HepG2 (cell line): ENCODE data around the gene SLC15A1. TPM values are rescaled to one million over a fixed set of nuclear protein-coding genes. Genes with fewer than 3 reads are reported as not detected.

ENCODE experiments used
- ATAC-seq: fragments of 200-7000 bp; cut with Tn5 transposase; 3 replicates; pipeline ENCODE4 v1.9.1; 2020; ENCODE audit warnings: mild to moderate bottlenecking, moderate library complexity
- BruUV-seq: library from RNA; stranded (reverse); fragments of 400-500 nt; replicated peaks from 2 replicates; lab custom pipeline; 2021; lab: Mats Ljungman, UMichigan
- CTCF ChIA-PET: fragments of 300-600 bp; formaldehyde crosslinking; extraction: SDS; loops from one replicate; lab custom pipeline; 2021; ENCODE audit warnings: low total read pairs, inconsistent platforms, low intra/inter-chr PET ratio; lab: Yijun Ruan, JAX
- POLR2A ChIA-PET: fragments of 350-600 bp; sonication (Branson Sonifier 250); formaldehyde crosslinking; loops from one replicate; lab custom pipeline; 2020; ENCODE audit warnings: antibody characterized with exemption, inconsistent platforms; lab: Yijun Ruan, JAX
- DNase-seq: peaks from one replicate; pipeline ENCODE4 v3.0.0-alpha.2; 2015; ENCODE audit warnings: low spot score
- FAIRE-seq: peaks from 3 replicates; lab custom pipeline; 2011; peaks lifted over from hg19 to GRCh38; lab: Jason Lieb, UNC
- H2AFZ ChIP-seq: one replicate; pipeline ENCODE4 v1.6.1; 2011; ENCODE audit warnings: low read length, inconsistent platforms
- H3K27ac ChIP-seq: fragments of 300-600 bp; 3 replicates; pipeline ENCODE4 v1.8.0; 2011; ENCODE audit warnings: mixed run types, mild to moderate bottlenecking, mixed read lengths, low read length, inconsistent platforms; ENCODE audit not compliant: insufficient read depth; ENCODE audit errors: extremely low read length
- H3K27me3 ChIP-seq, 2 experiments: fragments of 200-600 bp in 1 of 2; 2 replicates in 1 of 2; 3 replicates in 1 of 2; pipeline versions ENCODE4 v1.6.0 to v1.8.0; 2011; ENCODE audit warnings: low read length in 2 of 2, mild to moderate bottlenecking in 2 of 2, moderate library complexity in 2 of 2, inconsistent platforms in 1 of 2; ENCODE audit not compliant: insufficient read depth in 2 of 2, control insufficient read depth in 1 of 2
- H3K36me3 ChIP-seq, 2 experiments: fragments of 200-600 bp in 1 of 2; replicated peaks in 1 of 2; 2 replicates in 1 of 2; 3 replicates in 1 of 2; pipeline versions ENCODE4 v1.5.1 to v1.8.0; 2011; ENCODE audit warnings: low read length in 2 of 2, inconsistent platforms in 1 of 2; ENCODE audit not compliant: insufficient read depth in 2 of 2, control insufficient read depth in 1 of 2
- H3K4me1 ChIP-seq: 2 replicates; pipeline ENCODE4 v1.5.1; 2012; ENCODE audit warnings: low read length, inconsistent platforms; ENCODE audit not compliant: insufficient read depth
- H3K4me2 ChIP-seq: 2 replicates; pipeline ENCODE4 v1.6.0; 2011; ENCODE audit warnings: low read depth, low read length, inconsistent platforms
- H3K4me3 ChIP-seq, 3 experiments: fragments of 200-600 bp in 1 of 3; sonication (generic), shearing (Covaris generic) in 1 of 3; replicated peaks in 1 of 3; 2 replicates each; pipeline ENCODE4 v1.5.1; 2011 to 2016; ENCODE audit warnings: low read length in 3 of 3, inconsistent platforms in 2 of 3, low read depth in 2 of 3, mild to moderate bottlenecking in 2 of 3, control low read depth in 1 of 3, mixed read lengths in 1 of 3; ENCODE audit not compliant: insufficient read depth in 1 of 3
- H3K79me2 ChIP-seq: one replicate; pipeline ENCODE4 v1.6.1; 2011; ENCODE audit warnings: low read length, inconsistent platforms; ENCODE audit not compliant: insufficient read depth
- H3K9ac ChIP-seq: 2 replicates; pipeline ENCODE4 v1.6.0; 2011; ENCODE audit warnings: mild to moderate bottlenecking, low read depth, low read length, inconsistent platforms; ENCODE audit not compliant: insufficient read depth
- H3K9me3 ChIP-seq: 2 replicates; pipeline ENCODE4 v1.5.1; 2012; ENCODE audit warnings: mild to moderate bottlenecking, low read length
- H4K20me1 ChIP-seq: 2 replicates; pipeline ENCODE4 v1.6.0; 2011; ENCODE audit warnings: inconsistent platforms, mild to moderate bottlenecking, low read length, moderate library complexity; ENCODE audit not compliant: insufficient read depth
- IKZF1 ChIP-seq: fragments of 450-650 bp; IDR thresholded peaks from 2 replicates; pipeline ENCODE4 v1.7.1; 2016
- IKZF5 ChIP-seq: IDR thresholded peaks from 2 replicates; pipeline ENCODE4 v1.6.1; 2018; ENCODE audit warnings: missing genetic modification reagents, mild to moderate bottlenecking, missing compliant biosample characterization
- RFXANK ChIP-seq: IDR thresholded peaks from 2 replicates; pipeline ENCODE4 v1.6.1; 2016
- ZC3H4 ChIP-seq: sonication (generic); formaldehyde crosslinking; IDR thresholded peaks from 2 replicates; pipeline ENCODE4 v1.4.0; 2020; ENCODE audit warnings: missing genetic modification reagents, borderline replicate concordance
- ZNF274 ChIP-seq: sonication (generic); formaldehyde crosslinking; IDR thresholded peaks from 2 replicates; pipeline ENCODE4 v1.5.1; 2020; ENCODE audit warnings: mild to moderate bottlenecking, missing genetic modification reagents
- WGBS: methylation state at CpG from one replicate; pipeline ENCODE4 v1.1.6; 2017; ENCODE audit warnings: low lambda C conversion rate; 5-methylcytosine and 5-hydroxymethylcytosine counted together
- in situ Hi-C: cut with HindIII; loops from 2 replicates; pipeline ENCODE4 v1.10.0; 2017; ENCODE audit warnings: low pct_unique_long_range_greater_than_20kb; ENCODE audit not compliant: extremely low pct_ligation_motif_present
- intact Hi-C: fragments of 100-400 bp; cut with micrococcal nuclease; formaldehyde crosslinking; loops from one replicate; pipeline ENCODE4 v1.10.0; 2022; ENCODE audit not compliant: unreplicated experiment
- polyA plus RNA-seq, 8 experiments: library from polyadenylated mRNA; depleted of rRNA in 3 of 8; stranded (reverse) in 7 of 8; unstranded in 1 of 8; fragments of >200 nt; fragmentation: Illumina TruSeq in 4 of 8; extraction: Trizol in 4 of 8; gene quantifications; 2 replicates each; pipeline versions ENCODE4 v1.2.1 to v1.2.3, GENCODE V29; 2011 to 2016; ENCODE audit warnings: low read depth in 4 of 8, missing spikeins in 1 of 8, mixed read lengths in 1 of 8; ENCODE audit not compliant: insufficient read depth in 1 of 8
- total RNA-seq, 5 experiments: library from RNA; depleted of rRNA; stranded (reverse); fragments of >200 nt; fragmentation: Illumina TruSeq; extraction: Trizol; gene quantifications; 2 replicates each; pipeline ENCODE4 v1.2.3, GENCODE V29; 2016; ENCODE audit warnings: low read depth in 1 of 5

The SLC15A1 gene
- total and polyA plus RNA-seq, 2 of the 13 experiments (the other 11 are each of a cell fraction or from before 2014, with no cell fraction given) = 0.17 to 0.20 TPM

DNA sequence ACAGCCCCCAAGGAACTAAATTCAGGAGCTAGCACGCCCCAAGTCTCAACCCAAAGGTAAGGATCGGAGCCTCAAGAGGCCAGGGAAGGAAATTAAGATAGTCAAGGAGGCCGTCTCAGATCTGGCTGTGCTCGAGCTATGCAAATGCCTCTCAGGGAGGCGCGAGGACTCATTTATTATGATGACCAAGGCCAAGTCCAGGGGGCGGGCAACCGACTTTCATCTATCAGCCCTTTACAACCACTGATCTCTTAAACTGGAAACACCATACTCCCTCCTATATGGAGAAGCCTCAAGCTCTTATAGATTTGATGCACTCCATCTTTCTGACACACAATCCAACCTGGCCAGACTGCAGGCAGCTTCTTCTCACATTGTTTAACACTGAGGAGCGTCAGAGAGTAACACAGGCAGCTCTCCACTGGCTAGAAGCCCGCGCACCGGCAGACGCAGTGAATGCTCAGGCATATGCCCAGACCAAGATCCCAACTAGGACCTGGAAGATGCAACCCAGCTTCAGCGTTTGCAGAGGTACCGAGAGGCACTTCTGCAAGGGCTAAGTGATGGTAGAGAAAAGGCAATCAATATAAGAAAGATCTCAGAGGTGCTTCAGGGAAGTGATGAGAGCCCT lies 9.6 kb upstream of the SLC15A1 start:
- ChIA-PET POLR2A (interaction anchor here (0.9 to 1.7 kb wide), 2 partner anchors 14 to 184 kb away, joined by 3 to 4 read pairs; no protein-coding TSS in a partner anchor), CTCF (no interaction called here)
- H3K9ac ChIP-seq = 0 out of 2 replicates have a peak overlapping the region, but pooled peaks have one; percentile 17
- peak overlapping the region; percentile 30 to 63 (median 61) for H3K4me3 ChIP-seq
- in situ Hi-C loops (no loop called here), intact Hi-C loops (no loop called here)
- no TSS peak for BruUV-seq
- peaks cover 6 to 40% of the 10 kb centered on the region in 2 experiments; a peak in 4 of 5 replicates for H3K27me3 ChIP-seq
- H3K9me3 ChIP-seq = no peaks in the 10 kb centered on the region; the same call in 1 of the 2 replicates
- DNase-seq = no peak
- no peak for FAIRE-seq
- WGBS = 15% methylated on average over 8 of the region's 15 CpGs
- H3K36me3 ChIP-seq = no peaks in the 10 kb centered on the region
- no peak overlapping the region for H2AFZ ChIP-seq
- H4K20me1 ChIP-seq = no peaks in the 10 kb centered on the region
- no peaks in the 10 kb centered on the region for H3K79me2 ChIP-seq
- H3K27ac ChIP-seq = no peak overlapping the region
- ATAC-seq = peak; percentile 57
- peak overlapping the region; percentile 94 for H3K4me2 ChIP-seq
- TF ChIP-seq ZC3H4 (CRISPR knock-in tag) (no peak), IKZF1 (no peak), RFXANK (no peak), IKZF5 (CRISPR knock-in tag) (no peak), ZNF274 (CRISPR knock-in tag) (no peak)
- peaks cover 20% of the 10 kb centered on the region for H3K4me1 ChIP-seq
